SK-N-MC (cell line): Measurements from ENCODE around the gene SLC12A3.

ENCODE experiments used
- DNase-seq: peaks from one replicate; pipeline ENCODE4 v3.0.0-alpha.2; 2011; ENCODE audit warnings: low read depth, low spot score
- H3K27ac ChIP-seq: fragments of 200-600 bp; sonication (generic); 2 replicates; pipeline ENCODE4 v1.5.1; 2016; ENCODE audit warnings: mixed run types
- H3K36me3 ChIP-seq: fragments of 200-600 bp; sonication (generic); 2 replicates; pipeline ENCODE4 v1.6.1; 2017; ENCODE audit warnings: antibody characterized with exemption, low read length, mixed read lengths; ENCODE audit not compliant: insufficient read depth
- H3K4me3 ChIP-seq: fragments of 200-600 bp; sonication (generic); 2 replicates; pipeline ENCODE4 v1.5.1; 2016
- H3K9ac ChIP-seq: fragments of 200-600 bp; sonication (generic); 2 replicates; pipeline ENCODE4 v1.8.0; 2017; ENCODE audit warnings: mixed run types, mixed read lengths; ENCODE audit not compliant: insufficient read length
- H3K9me3 ChIP-seq: fragments of 200-600 bp; sonication (generic); 2 replicates; pipeline ENCODE4 v1.6.1; 2017; ENCODE audit warnings: low read depth, mild to moderate bottlenecking, antibody characterized with exemption, low read length, moderate library complexity, mixed read lengths
- EZH2 ChIP-seq: fragments of 200-600 bp; sonication (generic); IDR thresholded peaks from one replicate; pipeline ENCODE4 v1.6.1; 2017; ENCODE audit warnings: antibody characterized with exemption
- FOXP2 ChIP-seq: optimal IDR thresholded peaks from 2 replicates; pipeline ENCODE3; 2011; ENCODE audit warnings: mild to moderate bottlenecking, moderate library complexity; ENCODE audit not compliant: insufficient read depth; ENCODE audit errors: extremely low read length, control extremely low read depth
- POLR2AphosphoS5 ChIP-seq: IDR thresholded peaks from 2 replicates; pipeline ENCODE4 v1.6.1; 2012; ENCODE audit warnings: mild to moderate bottlenecking, low read depth, low read length, borderline replicate concordance

The SLC12A3 gene

DNA sequence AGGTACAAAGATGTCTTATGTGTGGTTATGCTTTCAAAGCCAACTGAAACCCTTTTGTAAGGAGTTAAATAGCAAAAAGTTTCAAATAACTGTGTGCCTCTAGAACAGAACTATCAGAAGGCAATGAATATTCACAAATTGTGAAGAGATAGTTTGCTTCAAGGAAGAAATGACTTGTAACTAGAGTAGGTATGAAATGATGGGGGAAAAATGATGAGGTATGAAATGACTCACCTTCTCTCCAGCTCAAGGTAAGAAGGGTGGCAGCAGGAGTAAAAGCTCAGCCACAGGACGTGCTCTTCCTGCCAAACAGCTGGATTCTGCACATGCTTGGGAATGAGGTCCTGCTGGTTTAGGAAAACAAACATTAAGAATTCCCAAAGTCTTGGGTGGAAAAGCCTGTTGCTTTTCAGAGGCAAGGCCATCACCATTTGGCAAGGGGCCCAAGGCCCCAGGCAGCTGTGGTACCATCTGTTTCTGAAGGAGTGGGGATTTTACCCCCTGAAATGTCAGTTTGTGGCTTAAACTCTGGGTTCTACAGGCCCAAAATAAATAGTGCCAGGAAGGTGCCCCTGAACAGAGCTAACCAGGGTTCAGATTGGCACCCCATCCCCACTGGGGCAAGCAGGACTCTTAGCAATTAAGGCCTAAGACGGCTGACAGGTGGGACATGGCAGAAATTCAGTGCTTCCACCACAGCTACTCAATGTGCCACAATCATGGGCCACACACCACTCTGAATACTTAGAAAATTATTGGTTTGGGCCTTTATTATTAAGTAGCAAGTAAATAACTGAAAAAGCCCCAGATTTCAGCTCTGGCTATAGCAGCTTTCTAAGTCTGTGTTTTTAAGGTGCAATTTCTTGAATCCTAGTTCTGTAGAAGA is 80.2 kb downstream of the SLC12A3 start:
- Histone ChIP-seq H3K27ac (no peak overlapping the region), H3K4me3 (no peak overlapping the region), H3K9me3 (no peaks in the 10 kb centered on the region), H3K36me3 (peaks cover 39% of the 10 kb centered on the region; the same call in 1 of the 2 replicates), H3K9ac (no peak overlapping the region)
- TF ChIP-seq POLR2AphosphoS5 (no peak), EZH2 (no peak), FOXP2 (no peak)
- DNase-seq, result no peak

DNA sequence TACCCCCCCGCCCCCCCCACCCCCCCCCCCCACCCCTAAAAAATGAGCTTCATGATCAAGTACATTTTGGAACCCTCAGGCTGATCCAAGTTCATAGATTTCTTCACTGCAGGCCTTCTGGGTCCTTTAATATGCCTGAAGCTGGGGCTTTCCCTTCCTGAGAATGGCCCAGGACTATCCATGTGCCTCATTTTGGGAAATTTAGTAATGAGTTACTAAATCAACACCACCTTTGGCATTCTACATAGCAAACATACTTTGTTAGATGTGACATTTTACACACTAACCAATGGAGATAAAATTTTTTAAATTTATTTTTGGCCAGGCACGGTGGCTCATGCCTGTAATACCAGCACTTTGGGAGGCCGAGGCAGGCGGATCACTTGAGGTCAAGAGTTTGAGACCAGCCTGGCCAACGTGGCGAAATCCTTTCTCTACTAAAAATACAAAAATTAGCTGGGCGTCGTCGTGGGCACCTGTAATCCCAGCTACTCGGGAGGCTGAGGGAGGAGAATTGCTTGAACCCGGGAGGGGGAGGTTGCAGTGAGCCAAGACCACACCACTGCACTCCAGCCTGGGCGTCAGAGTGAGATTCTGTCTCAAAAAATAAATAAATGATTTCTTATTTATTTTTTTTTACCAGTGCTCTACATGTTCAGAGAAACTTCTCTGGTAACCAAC is 81.0 kb downstream of the SLC12A3 start:
- no peak overlapping the region for H3K27ac ChIP-seq
- no peak for DNase-seq
- no peaks in the 10 kb centered on the region for H3K9me3 ChIP-seq
- TF ChIP-seq POLR2AphosphoS5 (no peak), EZH2 (no peak), FOXP2 (no peak)
- peaks cover 33% of the 10 kb centered on the region; the same call in 1 of the 2 replicates for H3K36me3 ChIP-seq
- no peak overlapping the region for H3K9ac ChIP-seq
- H3K4me3 ChIP-seq, result no peak overlapping the region

DNA sequence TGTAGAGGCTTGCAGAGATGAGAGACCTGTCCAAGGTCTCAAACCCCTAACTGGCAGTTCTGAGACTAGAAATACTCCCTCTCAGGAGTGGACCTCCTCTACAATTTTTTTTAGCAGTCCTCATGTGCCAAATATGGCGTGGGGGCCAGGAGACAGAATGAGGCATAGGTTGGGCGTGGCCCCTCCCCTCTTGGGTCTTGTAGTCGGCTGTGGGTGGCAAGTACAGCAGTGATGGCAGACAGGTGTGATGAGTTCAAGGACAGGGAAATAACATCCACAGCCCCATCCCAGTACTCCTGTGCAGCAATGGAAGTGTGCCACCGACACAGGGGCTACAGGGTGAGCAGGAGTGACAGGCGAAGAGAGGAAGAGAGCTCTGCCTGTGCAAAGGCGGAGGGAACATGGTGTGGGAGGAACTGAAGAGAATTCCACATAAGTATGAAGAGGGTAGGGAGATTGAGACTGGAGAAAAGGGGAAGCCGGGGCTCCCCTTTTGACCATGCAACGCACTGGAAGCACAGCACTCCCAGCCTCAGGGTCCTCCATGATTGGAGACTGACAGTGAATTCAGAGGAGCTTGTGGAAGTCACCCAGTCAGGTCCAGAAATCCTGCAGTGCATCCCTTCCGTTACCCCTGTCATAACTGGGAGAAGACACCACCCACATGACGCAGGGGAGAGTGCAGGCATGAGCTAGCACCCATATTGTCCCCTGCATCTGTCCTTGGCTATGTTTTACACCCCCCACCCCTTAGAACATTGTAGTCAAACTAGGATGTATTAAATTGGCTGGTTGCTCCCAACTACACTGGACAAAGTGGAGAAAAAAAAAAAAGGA is 82.0 kb downstream of the SLC12A3 start:
- Histone ChIP-seq H3K27ac (no peak overlapping the region), H3K9me3 (no peaks in the 10 kb centered on the region), H3K36me3 (peaks cover 27% of the 10 kb centered on the region; the same call in 1 of the 2 replicates), H3K9ac (no peak overlapping the region), H3K4me3 (no peak overlapping the region)
- TF ChIP-seq POLR2AphosphoS5 (no peak), FOXP2 (no peak), EZH2 (no peak)
- DNase-seq, result no peak

DNA sequence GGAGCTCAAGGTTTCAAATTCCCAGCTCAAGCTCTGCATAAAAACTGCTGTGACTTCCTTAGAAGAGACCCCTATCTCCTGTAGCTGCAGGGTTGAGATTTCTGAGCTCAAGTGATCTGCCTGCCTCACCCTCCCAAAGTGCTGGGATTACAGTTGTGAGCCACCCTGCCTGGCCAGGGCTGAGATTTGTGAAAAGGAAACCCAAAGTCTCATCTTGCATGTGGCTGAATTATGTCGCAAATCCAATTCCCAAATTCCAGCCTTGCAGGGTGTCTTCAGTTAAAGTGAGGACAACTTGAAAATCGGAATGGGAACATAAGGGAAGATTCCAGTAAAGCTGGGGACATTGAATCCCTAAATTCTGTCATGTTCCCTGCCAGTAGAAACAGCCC is 82.6 kb downstream of the SLC12A3 start:
- H3K4me3 ChIP-seq, result no peak overlapping the region
- no peak for DNase-seq
- peaks cover 21% of the 10 kb centered on the region; the same call in 1 of the 2 replicates for H3K36me3 ChIP-seq
- no peak overlapping the region for H3K9ac ChIP-seq
- H3K27ac ChIP-seq, result no peak overlapping the region
- no peaks in the 10 kb centered on the region for H3K9me3 ChIP-seq
- TF ChIP-seq EZH2 (no peak), FOXP2 (no peak), POLR2AphosphoS5 (no peak)

DNA sequence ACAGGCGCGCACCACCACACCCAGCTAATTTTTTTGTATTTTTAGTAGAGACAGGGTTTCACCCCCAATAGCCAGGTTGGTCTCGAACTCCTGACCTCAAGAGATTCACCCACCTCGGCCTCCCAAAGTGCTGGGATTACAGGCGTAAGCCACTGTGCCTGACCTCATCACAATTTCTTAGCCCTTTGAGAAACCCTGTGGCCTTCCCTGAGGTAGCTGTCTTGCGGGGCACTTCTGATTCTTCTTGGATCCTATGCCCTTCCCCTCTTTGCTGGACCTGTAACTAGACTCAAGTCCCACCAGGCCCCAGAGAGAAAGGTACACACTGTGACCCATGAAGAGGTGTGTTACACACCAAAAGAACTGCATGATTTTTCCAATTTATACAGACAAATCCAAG is 83.2 kb downstream of the SLC12A3 start:
- no peak overlapping the region for H3K4me3 ChIP-seq
- no peak for DNase-seq
- no peak overlapping the region for H3K27ac ChIP-seq
- no peaks in the 10 kb centered on the region for H3K9me3 ChIP-seq
- no peak overlapping the region for H3K9ac ChIP-seq
- TF ChIP-seq POLR2AphosphoS5 (no peak), EZH2 (no peak), FOXP2 (no peak)
- peaks cover 16% of the 10 kb centered on the region; the same call in 1 of the 2 replicates for H3K36me3 ChIP-seq

DNA sequence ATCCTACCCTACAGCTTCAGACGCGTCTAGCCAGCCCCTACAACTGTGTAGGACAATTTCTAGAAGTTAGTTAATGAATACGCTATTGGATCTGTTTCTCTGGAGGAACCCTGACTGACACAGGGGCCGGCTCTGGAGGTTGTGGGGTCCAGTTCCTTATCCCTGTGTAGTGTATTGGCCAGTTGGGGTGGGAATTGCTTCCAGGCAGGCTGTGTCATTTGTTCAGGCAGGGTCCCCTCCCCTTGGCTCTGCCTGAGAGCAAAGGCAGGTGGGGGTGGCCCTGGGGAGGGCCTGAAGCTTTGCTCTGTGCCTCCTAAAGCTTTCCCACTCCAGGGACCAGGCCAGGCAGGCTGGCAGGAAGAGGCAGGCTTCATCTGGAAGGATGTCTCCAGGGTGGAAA is 85.0 kb downstream of the SLC12A3 start:
- Histone ChIP-seq H3K4me3 (no peak overlapping the region), H3K9me3 (no peaks in the 10 kb centered on the region), H3K27ac (no peak overlapping the region), H3K36me3 (peaks cover 1% of the 10 kb centered on the region; the same call in 1 of the 2 replicates), H3K9ac (no peak overlapping the region)
- DNase-seq, result no peak
- no peak for TF ChIP-seq EZH2
- no peak for TF ChIP-seq POLR2AphosphoS5
- no peak for TF ChIP-seq FOXP2

DNA sequence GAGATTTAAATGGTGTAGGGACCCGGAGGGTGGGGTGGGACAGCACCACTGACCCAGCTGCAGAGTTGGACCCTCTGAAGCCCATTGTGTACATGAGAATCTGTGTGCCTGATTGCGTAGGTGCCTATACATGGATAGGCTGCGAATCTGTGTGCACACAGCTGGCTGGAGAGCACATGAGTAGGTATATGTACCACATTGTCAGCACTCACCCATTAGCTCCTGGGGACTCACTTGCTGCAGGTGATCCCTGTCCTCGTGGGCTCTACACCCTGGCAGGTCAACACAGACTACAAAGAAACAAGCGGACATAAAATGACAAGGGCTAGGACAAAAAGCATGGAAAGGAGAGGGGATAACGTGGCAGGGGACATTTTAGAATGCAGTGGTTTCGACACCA is 85.4 kb downstream of the SLC12A3 start:
- Histone ChIP-seq H3K4me3 (no peak overlapping the region), H3K9me3 (no peaks in the 10 kb centered on the region), H3K27ac (no peak overlapping the region)

More for the DNA sequence above, 85.4 kb downstream of the SLC12A3 start:
- Histone ChIP-seq H3K36me3 (no peaks in the 10 kb centered on the region; the same call in 1 of the 2 replicates), H3K9ac (no peak overlapping the region)
- TF ChIP-seq FOXP2, result no peak
- TF ChIP-seq EZH2, result no peak
- no peak for TF ChIP-seq POLR2AphosphoS5
- no peak for DNase-seq
